Measurements from ENCODE around the gene IL10.

DNA sequence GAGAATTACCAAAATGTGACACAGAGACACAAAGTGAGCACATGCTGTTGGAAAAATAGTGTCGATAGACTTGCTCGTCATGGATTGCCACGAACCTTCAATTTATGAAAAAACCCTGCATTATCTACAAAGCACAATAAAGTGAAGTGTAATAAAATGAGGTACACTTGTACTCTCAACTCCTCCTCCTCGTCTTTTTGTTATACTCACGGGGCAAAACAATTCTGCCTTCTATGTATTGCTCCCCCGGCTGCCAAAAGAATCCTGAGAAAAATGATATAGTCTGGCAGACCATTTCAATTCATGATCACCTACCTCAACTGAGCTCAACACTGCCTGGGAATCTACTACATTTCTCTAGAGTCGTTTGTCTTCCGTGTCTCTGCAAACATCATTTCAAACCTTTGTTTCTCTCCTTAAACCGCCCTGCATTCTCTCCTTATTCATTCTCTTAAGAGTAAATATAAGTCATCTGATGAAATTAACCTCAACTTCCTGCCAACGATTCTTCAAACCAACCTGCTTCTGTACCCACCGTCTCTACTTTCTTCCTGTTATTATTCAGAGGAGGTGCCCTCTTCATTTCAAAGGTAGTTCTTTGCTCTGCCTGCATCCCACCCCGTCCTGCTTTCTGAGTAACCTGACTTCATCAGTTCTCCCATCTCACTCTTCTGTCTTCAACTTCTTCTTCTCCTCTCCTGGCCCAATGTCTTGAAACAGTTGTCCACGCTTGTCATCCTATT is 14.6 kb downstream of the IL10 start:
- TF ChIP-seq, protein P1, sequence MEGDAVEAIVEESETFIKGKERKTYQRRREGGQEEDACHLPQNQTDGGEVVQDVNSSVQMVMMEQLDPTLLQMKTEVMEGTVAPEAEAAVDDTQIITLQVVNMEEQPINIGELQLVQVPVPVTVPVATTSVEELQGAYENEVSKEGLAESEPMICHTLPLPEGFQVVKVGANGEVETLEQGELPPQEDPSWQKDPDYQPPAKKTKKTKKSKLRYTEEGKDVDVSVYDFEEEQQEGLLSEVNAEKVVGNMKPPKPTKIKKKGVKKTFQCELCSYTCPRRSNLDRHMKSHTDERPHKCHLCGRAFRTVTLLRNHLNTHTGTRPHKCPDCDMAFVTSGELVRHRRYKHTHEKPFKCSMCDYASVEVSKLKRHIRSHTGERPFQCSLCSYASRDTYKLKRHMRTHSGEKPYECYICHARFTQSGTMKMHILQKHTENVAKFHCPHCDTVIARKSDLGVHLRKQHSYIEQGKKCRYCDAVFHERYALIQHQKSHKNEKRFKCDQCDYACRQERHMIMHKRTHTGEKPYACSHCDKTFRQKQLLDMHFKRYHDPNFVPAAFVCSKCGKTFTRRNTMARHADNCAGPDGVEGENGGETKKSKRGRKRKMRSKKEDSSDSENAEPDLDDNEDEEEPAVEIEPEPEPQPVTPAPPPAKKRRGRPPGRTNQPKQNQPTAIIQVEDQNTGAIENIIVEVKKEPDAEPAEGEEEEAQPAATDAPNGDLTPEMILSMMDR (IDR thresholded peaks at IDR 0.05), result no peak
- no peak for TF ChIP-seq POLR2A (IDR thresholded peaks at IDR 0.05)
- no peak for TF ChIP-seq POLR2AphosphoS5 (IDR thresholded peaks at IDR 0.05)

Measured in stomach (tissue), 4 donors.